Endodermal cell (in vitro differentiated cells): Measurements from ENCODE around the gene HID1. TPM values are rescaled to one million over a fixed set of nuclear protein-coding genes. Genes with fewer than 3 reads are reported as not detected.

Experiments used
- DNase-seq: peaks from one replicate; pipeline ENCODE4 v3.0.0-alpha.2; 2017
- H3K27ac ChIP-seq: 2 replicates; pipeline ENCODE4 v1.5.1; 2013; ENCODE audit warnings: mild to moderate bottlenecking, low read depth, low read length, moderate library complexity
- H3K27me3 ChIP-seq: 2 replicates; pipeline ENCODE4 v1.6.1; 2013; ENCODE audit warnings: mild to moderate bottlenecking, low read length, moderate library complexity; ENCODE audit not compliant: insufficient read depth, control insufficient read depth, poor library complexity, severe bottlenecking
- H3K36me3 ChIP-seq: 2 replicates; pipeline ENCODE4 v1.7.0; 2013; ENCODE audit warnings: mild to moderate bottlenecking, low read length, moderate library complexity; ENCODE audit not compliant: control insufficient read depth, insufficient read depth
- H3K4me1 ChIP-seq: one replicate; pipeline ENCODE4 v1.7.0; 2013; ENCODE audit warnings: low read length; ENCODE audit not compliant: control insufficient read depth, insufficient read depth
- H3K4me3 ChIP-seq: 2 replicates; pipeline ENCODE4 v1.5.1; 2013; ENCODE audit warnings: mild to moderate bottlenecking, low read length, moderate library complexity
- H3K9ac ChIP-seq: 2 replicates; pipeline ENCODE4 v1.6.1; 2013; ENCODE audit warnings: mild to moderate bottlenecking, low read length, moderate library complexity; ENCODE audit not compliant: poor library complexity, severe bottlenecking; ENCODE audit errors: extremely low read depth
- H3K9me3 ChIP-seq: 2 replicates; pipeline ENCODE4 v1.6.1; 2013; ENCODE audit warnings: mild to moderate bottlenecking, low read length, moderate library complexity; ENCODE audit not compliant: control insufficient read depth
- H3K27ac Mint-ChIP-seq: 2 replicates; pipeline ENCODE4 v1.8.0; 2020; ENCODE audit warnings: mixed read lengths
- H3K27me3 Mint-ChIP-seq: 2 replicates; pipeline ENCODE4 v1.8.0; 2021; ENCODE audit warnings: mild to moderate bottlenecking, mixed read lengths; ENCODE audit not compliant: insufficient read depth
- H3K36me3 Mint-ChIP-seq: 2 replicates; pipeline ENCODE4 v1.8.0; 2020; ENCODE audit warnings: low read depth, mixed read lengths
- H3K4me1 Mint-ChIP-seq: 2 replicates; pipeline ENCODE4 v1.8.0; 2020; ENCODE audit warnings: mixed read lengths
- H3K4me3 Mint-ChIP-seq: 2 replicates; pipeline ENCODE4 v1.8.0; 2020; ENCODE audit warnings: mild to moderate bottlenecking, moderate library complexity, mixed read lengths
- H3K9me3 Mint-ChIP-seq: 2 replicates; pipeline ENCODE4 v1.8.0; 2020; ENCODE audit warnings: mild to moderate bottlenecking, mixed read lengths
- CTCF ChIP-seq: fragments of 200-600 bp; sonication (generic); conservative IDR thresholded peaks from 2 replicates; pipeline ENCODE4 v1.5.0; 2021; ENCODE audit warnings: antibody characterized with exemption, mild to moderate bottlenecking
- WGBS, 2 experiments: methylation state at CpG; one replicate each; pipeline versions ENCODE4 v1.1.5 to v1.1.7; 2013; ENCODE audit warnings: missing lambda C conversion rate in 2 of 2, mixed read lengths in 1 of 2; ENCODE audit not compliant: insufficient coverage in 1 of 2, insufficient read length in 1 of 2; 5-methylcytosine and 5-hydroxymethylcytosine counted together
- total RNA-seq, 2 donors: library from RNA; stranded (reverse); fragmentation: NEBNext Ultra II Directional in 1 of 2; extraction: Animal tissue kit (Norgen Biotek cat#: 25700) in 1 of 2; gene quantifications; 2 replicates in 1 of 2; 3 replicates in 1 of 2; pipeline ENCODE4 v1.2.1, GENCODE V29; 2021

The HID1 gene
- total RNA-seq, 2 donors from 2014 or later: 7.6 to 11.4 TPM

GRCh38 chr17:74952431-74953133 lies 20.0 kb downstream of the HID1 start:
- no peaks in the 10 kb centered on the region for H3K36me3 ChIP-seq
- DNase-seq: no peak
- no peak overlapping the region for H3K27ac ChIP-seq
- H3K4me3 ChIP-seq: no peak overlapping the region
- WGBS, 2 experiments: 91 to 92% methylated on average over 20 to 24 of the region's 24 CpGs
- H3K9ac ChIP-seq: no peak overlapping the region
- H3K27me3 Mint-ChIP-seq: peaks cover 30% of the 10 kb centered on the region
- no peaks in the 10 kb centered on the region for H3K36me3 Mint-ChIP-seq
- no peaks in the 10 kb centered on the region for H3K4me1 Mint-ChIP-seq
- no peak for TF ChIP-seq CTCF
- no peaks in the 10 kb centered on the region for H3K9me3 Mint-ChIP-seq
- no peaks in the 10 kb centered on the region for H3K9me3 ChIP-seq
- peaks cover 3% of the 10 kb centered on the region for H3K27me3 ChIP-seq
- H3K27ac Mint-ChIP-seq: no peak overlapping the region
- H3K4me3 Mint-ChIP-seq: no peak overlapping the region
- no peaks in the 10 kb centered on the region for H3K4me1 ChIP-seq

GRCh38 chr17:74951680-74952421 lies 20.7 kb downstream of the HID1 start:
- no peaks in the 10 kb centered on the region for H3K9me3 Mint-ChIP-seq
- no peak for TF ChIP-seq CTCF
- peaks cover 30% of the 10 kb centered on the region for H3K27me3 Mint-ChIP-seq
- Histone ChIP-seq H3K36me3 (no peaks in the 10 kb centered on the region), H3K27ac (no peak overlapping the region), H3K4me3 (no peak overlapping the region), H3K9me3 (no peaks in the 10 kb centered on the region), H3K9ac (no peak overlapping the region), H3K4me1 (no peaks in the 10 kb centered on the region), H3K27me3 (peaks cover 9% of the 10 kb centered on the region)
- H3K4me3 Mint-ChIP-seq: no peak overlapping the region
- WGBS, 2 experiments: 86 to 90% methylated on average over 22 to 32 of the region's 32 CpGs
- peak; percentile 91 for DNase-seq
- H3K4me1 Mint-ChIP-seq: no peaks in the 10 kb centered on the region
- no peaks in the 10 kb centered on the region for H3K36me3 Mint-ChIP-seq
- H3K27ac Mint-ChIP-seq: no peak overlapping the region

GRCh38 chr17:74951065-74951464 lies 21.5 kb downstream of the HID1 start:
- no peak overlapping the region for H3K27ac ChIP-seq
- Mint-ChIP-seq H3K27me3 (peaks cover 28% of the 10 kb centered on the region), H3K9me3 (no peaks in the 10 kb centered on the region), H3K4me1 (no peaks in the 10 kb centered on the region), H3K4me3 (no peak overlapping the region), H3K27ac (no peak overlapping the region), H3K36me3 (no peaks in the 10 kb centered on the region)
- no peaks in the 10 kb centered on the region for H3K9me3 ChIP-seq
- WGBS, 2 experiments: 86% methylated on average over 3 of the region's 3 CpGs; no CpG with 5 or more reads in 1 of the 2 experiments
- H3K4me3 ChIP-seq: no peak overlapping the region
- DNase-seq: no peak
- no peaks in the 10 kb centered on the region for H3K4me1 ChIP-seq
- no peak overlapping the region for H3K9ac ChIP-seq
- no peak for TF ChIP-seq CTCF
- H3K27me3 ChIP-seq: peaks cover 9% of the 10 kb centered on the region
- H3K36me3 ChIP-seq: no peaks in the 10 kb centered on the region
